ENCODE data around the gene CSF1.

DNA sequence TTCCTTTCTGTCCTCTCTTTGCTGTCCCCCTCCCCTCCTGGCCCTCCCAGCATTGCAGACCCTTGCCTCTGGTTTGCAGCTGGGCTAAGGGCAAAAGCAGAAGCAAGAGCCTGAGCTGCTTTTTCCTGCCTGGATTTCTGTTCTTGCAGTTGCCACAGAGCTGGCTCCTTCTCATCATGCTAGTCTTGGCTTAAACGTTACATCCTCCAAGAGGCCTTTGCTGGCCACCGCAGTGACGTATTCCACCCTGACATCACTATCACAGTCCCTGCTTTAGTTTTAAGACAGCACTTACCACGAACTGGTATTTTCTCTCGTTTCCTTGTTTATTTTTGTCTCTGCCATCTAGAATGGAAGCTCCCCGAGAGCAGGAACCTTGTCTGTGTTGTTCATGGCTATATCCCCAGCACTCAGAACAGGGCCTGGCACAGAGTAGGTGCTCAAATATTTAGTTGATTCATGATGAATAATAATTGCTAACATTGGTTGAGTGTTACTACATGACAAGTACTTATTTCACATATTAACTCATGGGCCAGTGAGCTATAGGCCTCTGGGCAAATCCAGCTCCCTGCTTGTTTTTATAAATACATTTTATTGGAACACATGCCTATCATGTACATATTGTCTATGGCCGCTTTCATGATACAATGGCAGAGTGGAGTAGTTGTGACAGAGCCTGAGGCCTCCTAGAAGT is 13.2 kb upstream of the CSF1 start:
- TF ChIP-seq, protein P1, sequence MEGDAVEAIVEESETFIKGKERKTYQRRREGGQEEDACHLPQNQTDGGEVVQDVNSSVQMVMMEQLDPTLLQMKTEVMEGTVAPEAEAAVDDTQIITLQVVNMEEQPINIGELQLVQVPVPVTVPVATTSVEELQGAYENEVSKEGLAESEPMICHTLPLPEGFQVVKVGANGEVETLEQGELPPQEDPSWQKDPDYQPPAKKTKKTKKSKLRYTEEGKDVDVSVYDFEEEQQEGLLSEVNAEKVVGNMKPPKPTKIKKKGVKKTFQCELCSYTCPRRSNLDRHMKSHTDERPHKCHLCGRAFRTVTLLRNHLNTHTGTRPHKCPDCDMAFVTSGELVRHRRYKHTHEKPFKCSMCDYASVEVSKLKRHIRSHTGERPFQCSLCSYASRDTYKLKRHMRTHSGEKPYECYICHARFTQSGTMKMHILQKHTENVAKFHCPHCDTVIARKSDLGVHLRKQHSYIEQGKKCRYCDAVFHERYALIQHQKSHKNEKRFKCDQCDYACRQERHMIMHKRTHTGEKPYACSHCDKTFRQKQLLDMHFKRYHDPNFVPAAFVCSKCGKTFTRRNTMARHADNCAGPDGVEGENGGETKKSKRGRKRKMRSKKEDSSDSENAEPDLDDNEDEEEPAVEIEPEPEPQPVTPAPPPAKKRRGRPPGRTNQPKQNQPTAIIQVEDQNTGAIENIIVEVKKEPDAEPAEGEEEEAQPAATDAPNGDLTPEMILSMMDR (IDR thresholded peaks at IDR 0.05): no peak
- no peak for TF ChIP-seq POLR2A (IDR thresholded peaks at IDR 0.05)

Measured in thyroid gland (tissue), 4 donors.